ENCODE measurements around the gene CX3CL1.

GRCh38 chr16:57349212-57350031 is 22.9 kb upstream of the CX3CL1 start:
- TF ChIP-seq CTCF (IDR thresholded peaks at IDR 0.05) = no peak
- TF ChIP-seq POLR2AphosphoS5 (IDR thresholded peaks at IDR 0.05) = no peak
- TF ChIP-seq POLR2A (IDR thresholded peaks at IDR 0.05) = no peak

All from upper lobe of left lung (tissue), 4 donors.